HG02759 (cell line): ENCODE data around the gene CPNE5.
"Not testable (repeated sequence)": the region's sequence is repeated elsewhere in the genome, so short reads cannot be mapped to it uniquely, and the experiment has no call there.

ENCODE experiments used
- ATAC-seq: cut with Tn5 transposase; IDR thresholded peaks from one replicate; pipeline ENCODE4 v1.9.1; 2021; ENCODE audit warnings: mild to moderate bottlenecking, moderate library complexity; ENCODE audit not compliant: unreplicated experiment

The CPNE5 gene

DNA sequence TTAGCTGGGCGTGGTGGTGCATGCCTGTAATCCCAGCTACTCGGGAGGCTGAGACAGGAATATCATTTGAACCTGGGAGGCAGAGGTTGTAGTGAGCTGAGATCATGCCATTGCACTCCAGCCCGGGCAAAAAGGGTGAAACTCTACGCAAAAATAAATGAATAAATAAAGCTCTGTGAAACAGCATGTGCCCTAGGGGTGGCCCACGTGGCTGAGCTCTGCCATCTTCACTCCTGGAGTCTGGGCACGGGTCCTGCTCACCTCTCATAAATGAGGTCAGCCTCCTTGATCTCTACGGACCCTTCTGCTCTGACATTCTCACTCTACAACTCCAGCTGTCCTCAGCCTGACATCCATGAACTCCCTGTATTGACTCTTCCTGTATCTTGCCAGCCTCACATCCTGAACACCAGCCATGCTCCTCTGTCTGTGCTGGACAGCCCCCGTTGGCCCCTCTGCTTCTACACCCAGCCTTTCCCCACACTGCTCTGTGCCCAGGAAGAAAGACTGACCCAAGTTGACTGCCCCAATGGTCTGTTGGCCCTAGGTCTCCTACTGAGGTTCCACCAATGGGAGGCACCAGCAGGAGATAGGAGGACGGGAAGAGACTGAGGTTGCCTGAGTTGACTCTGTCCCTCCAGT, 21.9 kb downstream of the CPNE5 start:
- no peak for ATAC-seq

- ATAC-seq = no peak
Measured at GRCh38 chr6:36815962-36816735, 23.1 kb downstream of the CPNE5 start.

DNA sequence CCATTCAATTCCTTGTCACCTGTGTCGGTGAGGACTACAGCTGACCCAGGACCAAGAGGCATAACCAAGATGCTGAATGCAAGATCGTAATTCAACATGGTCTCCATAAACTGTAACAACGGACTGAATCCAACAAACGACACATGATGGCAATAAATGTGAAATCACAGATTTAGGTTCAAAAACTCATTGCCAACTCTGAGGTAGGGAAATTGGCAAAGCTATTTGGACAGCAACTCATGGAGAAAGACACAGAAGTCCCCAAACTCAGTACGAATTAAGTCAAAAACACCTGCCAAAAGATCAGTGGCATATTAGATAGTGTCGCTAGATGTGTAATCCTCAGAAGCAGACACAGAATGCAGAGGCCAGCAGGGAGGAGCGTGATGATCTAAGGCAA, 25.0 kb downstream of the CPNE5 start:
- ATAC-seq = no peak

DNA sequence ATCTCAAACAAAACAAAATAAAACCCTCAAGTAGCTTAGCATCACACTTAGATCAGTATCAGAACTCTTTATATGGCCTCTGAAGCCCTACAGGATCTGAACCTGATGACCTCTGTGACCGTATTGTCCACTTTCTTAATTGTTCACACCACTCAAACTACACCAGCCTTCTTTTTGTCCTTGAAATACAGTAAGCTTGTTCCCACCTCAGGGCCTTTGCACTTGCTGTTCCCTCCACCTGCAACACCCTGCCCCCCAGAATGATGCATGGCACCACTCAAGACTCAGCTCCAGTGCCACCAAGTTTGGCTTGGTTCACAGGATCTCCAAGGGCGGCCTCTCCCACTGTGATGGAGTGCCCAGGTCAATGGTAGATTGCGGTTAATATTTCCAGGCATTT, 25.7 kb downstream of the CPNE5 start:
- no peak for ATAC-seq

DNA sequence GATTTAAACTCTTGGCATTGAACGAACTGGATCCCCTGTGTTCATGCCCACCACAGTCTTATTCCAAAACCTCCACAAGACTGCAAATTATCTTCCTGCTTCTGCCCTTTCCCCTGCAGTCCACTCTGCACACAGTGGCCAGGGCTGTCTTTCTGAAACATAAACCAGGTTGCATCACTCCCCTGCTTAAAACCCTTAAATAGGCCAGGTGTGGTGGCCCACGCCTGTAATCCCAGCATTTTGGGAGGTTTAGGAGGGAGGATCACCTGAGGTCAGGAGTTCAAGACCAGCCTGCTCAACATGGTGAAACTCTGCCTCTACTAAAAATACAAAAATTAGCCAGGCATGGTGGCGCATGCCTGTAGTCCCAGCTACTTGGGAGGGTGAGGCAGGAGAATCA, 26.2 kb downstream of the CPNE5 start:
- not testable (repeated sequence) for ATAC-seq

DNA sequence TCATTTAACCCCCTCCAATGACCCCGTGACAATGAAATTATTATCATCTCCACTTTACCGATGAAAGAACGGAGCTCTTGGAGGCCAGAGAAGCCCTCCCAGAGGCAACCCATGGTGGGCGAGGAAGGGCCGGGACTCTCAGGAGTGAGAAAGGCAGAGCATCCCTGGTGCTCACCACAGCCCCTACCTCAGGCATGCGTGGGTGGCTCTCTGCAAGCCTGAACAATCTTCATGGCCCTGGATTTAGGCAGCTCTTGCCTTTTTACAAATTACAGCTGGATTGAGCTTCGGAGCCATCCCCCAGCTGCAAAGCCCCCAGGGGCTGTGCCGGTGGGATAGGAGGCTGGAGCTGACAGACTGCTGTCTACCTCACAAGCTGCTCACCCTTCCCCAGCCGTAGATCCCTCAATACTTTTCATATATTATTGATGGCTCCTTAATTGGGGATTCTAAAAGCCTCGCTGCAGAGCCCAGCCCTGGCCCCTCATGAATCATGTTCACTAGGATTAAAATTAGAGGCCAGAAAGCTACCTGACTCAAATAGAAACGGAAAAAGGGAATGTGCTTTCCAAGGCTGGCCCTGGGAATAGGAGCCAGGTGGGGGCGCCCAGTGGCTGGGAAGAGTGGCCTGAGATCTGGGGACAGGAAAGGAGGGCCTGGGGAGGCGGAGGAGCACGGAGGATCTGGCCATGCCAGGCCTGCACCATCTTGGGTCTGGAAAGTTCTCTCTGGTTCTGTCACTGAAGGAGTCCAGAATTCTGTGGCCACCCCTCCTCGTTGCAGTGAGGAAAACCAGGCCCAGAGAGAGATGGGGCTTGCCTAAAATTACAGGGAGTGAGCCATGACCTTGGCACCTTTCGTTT, 29.1 kb downstream of the CPNE5 start:
- no peak for ATAC-seq

GRCh38 chr6:36809156-36809555, 30.1 kb downstream of the CPNE5 start:
- no peak for ATAC-seq

DNA sequence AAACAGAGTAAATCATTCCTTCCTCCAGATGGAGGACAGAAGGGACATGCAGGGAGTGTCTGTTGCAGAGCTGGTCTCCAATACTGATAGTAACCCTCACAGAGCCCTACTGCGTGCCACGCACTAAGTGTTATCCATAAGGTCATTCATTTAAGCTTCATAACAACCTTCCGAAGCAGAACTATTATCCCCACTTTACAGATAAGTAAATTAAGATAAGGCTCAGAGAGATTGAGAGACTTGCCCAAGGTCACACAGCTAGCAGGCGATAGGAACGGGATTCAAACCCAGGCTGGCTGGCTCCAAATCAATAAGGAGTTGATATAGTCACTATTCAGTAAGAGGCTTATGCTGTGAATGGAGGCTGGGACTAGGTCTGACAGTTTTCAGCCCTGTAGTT, 30.6 kb downstream of the CPNE5 start:
- no peak for ATAC-seq

DNA sequence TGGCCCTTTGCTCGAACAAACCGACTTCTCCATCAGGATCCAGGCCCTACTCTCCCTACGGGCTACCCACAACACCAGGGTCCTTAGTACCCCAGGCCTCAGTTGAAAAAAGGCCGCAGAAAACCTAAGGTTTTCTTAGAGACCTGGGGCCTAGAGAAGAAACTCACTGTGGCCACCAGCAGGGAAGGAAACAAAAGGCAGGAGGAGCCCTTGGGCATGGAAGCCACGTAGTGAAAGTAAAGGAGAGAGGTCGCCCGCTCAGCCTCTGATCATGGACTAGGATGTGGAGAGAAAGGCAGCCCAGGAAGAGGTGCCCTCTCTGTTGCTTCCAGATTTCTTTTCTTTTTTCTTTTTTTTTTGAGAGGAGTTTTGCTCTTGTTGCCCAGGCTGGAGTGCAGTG, 31.5 kb downstream of the CPNE5 start:
- ATAC-seq = no peak

- ATAC-seq = no peak
Measured at GRCh38 chr6:36807143-36807542, 32.1 kb downstream of the CPNE5 start.

DNA sequence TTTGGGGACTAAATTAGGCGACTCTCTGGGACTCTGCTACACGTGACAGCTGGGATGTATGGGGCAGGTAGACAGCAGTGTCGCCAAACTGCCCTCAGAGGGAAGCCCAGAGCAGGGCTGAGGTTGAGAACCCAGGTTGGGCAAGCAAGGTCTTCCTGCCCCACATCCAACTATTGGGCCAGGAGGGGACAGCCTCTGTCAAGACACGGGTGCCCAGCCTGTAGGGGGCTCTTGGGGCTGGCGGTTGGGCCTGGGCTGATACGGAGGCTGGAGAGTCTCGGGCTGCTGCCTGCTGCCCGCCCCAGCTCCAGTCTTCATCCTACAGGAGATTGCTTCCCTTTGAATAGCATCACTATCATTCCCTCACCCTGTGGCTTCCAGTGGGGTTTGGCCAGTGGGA, 33.3 kb downstream of the CPNE5 start:
- no peak for ATAC-seq

GRCh38 chr6:36805096-36805797, 34.0 kb downstream of the CPNE5 start:
- ATAC-seq = no peak

DNA sequence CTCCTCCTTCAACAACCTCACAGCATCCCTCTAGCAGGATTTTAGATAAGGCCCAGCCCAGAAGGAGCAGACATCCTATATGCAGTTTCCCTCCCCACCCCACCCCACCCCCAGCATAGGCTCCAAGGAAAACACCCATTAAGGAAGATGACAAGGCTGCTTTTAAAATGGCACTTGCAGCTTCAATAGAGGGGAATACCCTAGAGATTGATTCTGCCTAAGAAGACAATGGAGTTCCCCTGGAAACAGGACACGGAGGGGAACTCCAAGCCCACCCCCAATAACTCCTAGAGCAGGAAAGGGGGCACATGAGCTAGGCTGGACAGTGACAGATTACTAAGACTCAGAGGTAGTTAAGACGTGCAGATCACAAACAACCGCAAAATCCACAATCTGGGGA, 34.7 kb downstream of the CPNE5 start:
- no peak for ATAC-seq

DNA sequence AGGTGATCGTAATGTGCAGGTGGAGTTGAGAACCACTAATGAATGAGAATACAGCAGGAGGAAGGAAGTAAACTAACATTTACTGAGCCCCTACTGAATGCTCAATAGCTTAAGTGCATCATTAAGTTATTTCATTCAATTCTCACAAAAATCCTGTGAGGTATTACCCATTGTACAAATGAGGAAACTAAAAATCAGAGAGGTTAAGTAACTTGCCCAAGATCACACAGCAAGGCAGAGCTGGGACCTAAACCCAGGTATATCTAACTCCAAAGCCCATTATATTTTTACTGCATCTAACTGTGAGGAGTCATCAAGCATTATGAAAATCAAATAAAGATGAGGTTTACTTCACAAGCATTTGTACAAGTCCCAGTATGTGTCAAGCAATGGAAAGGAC, 35.3 kb downstream of the CPNE5 start:
- ATAC-seq = no peak

- no peak for ATAC-seq
Measured at GRCh38 chr6:36803482-36803881, 35.8 kb downstream of the CPNE5 start.

- no peak for ATAC-seq
Measured at GRCh38 chr6:36800223-36801076, 38.8 kb downstream of the CPNE5 start.

DNA sequence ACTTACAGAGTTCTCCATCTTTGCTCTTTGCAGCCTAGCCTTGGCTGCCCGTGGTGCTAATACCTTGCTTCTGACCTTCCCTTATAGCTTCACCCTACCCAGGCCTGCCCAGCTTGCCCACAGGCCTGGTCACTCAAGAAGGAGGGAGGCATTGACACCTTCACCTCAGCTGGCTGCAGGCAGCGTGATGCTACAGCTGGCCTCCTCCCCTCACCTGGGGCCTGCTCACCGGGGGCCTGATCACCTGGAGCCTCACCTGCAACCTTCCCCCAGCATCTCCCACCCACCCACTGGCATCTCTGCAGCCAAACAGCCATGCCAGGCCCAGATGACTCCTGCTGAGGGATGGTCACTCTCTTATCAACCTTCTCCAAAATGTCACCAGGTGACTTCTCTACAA, 40.4 kb downstream of the CPNE5 start:
- ATAC-seq = no peak

DNA sequence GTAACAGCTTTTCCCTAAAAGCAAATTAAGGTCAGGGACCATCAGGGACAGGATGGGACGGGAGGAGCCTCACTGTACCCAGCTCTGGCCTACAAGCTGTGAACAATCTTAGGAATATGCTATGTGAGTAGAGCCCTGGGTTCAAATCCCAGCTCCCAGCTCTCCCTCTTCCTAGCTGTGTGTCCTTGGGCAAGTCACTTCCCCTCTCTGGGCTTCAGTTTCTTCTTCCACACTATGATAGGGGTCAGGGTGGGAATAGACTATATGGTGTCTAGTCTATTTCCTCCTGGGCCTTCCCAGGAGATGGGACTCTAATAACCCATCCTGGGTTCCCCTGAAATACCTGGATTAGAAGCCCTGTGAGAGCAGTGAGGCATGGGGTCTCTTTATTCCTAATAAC, 41.6 kb downstream of the CPNE5 start:
- ATAC-seq = no peak

- ATAC-seq = no peak
Measured at GRCh38 chr6:36797055-36797454, 42.2 kb downstream of the CPNE5 start.

- ATAC-seq = no peak
Measured at GRCh38 chr6:36794713-36795065, 44.6 kb downstream of the CPNE5 start.
